Embryonic facial prominence (tissue), 1 donor: ENCODE results near the gene SPAG6.
A peak's percentile ranks its signal among the peaks of the same experiment; 100 is the strongest.
"Not testable (repeated sequence)": the region's sequence is repeated elsewhere in the genome, so short reads cannot be mapped to it uniquely, and the experiment has no call there.

Experiments
- DNase-seq: peaks from one replicate; pipeline ENCODE4 v3.0.0-alpha.2; 2016; ENCODE audit errors: extremely low spot score

SPAG6 gene

GRCh38 chr10:22345301-22346095 lies at the start of gene SPAG6:
Gene SPAG6, plus strand, starts transcription at chr10:22345496. Its CDS starts 116 bp downstream, at chr10:22345612.
- DNase-seq, result no peak

DNA sequence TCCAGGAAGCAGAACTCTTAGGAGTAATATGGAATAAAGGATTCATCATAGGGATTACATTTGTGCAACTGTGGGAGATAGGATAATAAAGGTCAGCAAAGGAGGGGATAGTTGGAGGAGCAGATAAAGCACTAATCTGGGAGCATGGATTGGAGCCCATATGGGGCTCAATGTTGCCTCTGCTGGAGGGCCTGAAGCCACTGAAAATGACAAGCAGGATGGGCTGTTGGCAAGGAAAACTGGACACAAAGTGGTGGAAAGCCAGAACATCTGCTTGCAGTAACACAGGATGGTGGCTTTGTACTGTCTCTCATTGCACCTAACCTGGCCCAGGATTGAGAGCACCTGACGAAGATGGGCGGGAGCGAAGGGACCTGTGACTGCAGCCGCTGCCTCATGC lies 44.1 kb upstream of the SPAG6 start:
- DNase-seq, result no peak

- no peak for DNase-seq
Observed at GRCh38 chr10:22303461-22303860, 41.8 kb upstream of the SPAG6 start.

DNA sequence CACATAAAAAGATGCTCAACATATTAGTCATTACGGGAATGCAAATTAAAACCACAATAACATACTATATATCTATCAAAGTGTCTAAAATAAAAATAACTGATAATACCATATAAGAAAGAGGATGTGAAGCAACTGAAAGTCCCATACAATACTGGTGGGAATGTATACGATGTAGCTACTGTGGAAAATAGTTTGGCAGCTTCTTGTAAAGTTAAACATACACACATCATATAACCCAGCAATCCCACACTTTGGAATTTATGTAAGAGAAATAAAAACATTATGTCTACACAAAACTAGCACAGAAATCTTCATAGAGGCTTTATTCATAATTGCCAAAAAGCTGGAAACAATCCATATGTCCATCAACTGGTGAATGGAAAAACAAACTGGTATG lies 39.6 kb upstream of the SPAG6 start:
- no peak for DNase-seq

GRCh38 chr10:22308390-22308789 lies 36.9 kb upstream of the SPAG6 start:
- no peak for DNase-seq

DNA sequence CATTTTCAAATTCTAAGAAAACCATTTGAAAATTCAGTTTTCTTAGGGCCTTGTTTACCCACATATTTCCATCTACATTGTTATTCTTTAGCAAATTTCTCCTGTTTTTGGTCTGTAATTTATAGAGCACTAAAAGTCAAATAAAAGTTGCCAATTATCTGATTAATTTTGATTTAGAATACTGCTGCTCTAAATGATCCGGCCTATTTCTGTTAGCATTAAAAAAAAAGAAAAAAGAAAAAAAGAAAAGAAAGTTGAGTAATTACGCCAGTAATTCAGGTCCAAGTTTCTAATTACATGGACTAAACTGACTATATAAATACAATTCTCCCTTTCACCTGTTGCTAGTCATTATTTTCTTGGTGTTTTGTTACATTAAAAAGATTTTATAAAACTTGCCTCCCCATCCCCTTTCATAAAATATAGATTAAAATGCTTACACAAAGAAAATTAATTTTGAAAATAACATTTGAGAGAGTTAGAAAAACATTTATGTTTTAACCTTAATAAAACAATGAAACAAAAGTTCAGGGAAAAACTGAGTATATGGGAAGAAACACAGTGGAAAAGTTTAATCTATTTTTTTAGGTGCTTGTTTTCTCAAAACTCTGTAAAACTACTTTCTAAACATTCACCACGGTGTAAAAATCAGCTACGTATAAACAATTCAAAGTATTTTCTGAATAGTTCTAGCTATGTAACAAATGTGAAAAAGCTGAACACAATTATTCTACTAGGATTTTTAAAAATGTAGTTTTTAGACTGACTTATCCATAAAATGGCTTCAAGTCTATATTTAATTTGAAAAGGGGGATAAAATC lies 35.9 kb upstream of the SPAG6 start:
- no peak for DNase-seq

GRCh38 chr10:22310012-22310411 lies 35.3 kb upstream of the SPAG6 start:
- not testable (repeated sequence) for DNase-seq

DNA sequence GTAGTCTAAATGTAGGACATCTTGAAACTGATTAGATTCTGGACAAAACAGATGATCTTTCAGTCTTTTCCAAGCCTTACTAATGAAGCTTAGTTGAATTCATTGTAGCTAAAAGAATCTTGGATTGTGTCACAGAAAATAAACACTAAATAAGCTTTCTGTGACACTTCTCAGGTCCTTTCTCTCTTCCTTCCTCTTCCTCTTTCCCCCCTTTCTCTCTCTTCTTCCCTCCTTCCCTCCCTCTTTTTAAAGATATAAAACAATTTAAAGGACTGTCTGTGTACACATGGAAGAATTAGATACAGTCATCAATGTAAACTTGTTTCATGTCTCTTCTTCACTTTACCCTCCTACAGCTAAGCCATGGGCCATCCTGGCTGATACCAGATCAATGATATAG lies 34.4 kb upstream of the SPAG6 start:
- DNase-seq, result no peak

DNA sequence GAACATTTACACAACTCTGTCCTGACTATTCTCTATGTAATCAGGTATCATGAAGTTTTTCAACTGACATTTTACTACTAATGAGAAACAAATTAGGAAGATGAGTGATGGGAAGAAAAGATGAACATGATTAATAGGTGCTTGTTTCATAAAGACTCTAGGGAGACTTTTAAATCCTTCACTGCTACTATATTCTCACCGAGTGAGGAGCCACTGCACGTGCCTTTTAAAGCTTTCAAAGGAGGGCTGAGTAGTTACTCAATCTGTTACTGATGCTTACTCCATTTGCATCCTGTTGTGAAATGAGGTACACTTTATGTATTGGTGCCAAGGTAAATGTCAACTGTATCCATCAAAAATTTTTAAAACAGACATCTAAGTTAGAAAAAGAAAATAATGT lies 30.4 kb upstream of the SPAG6 start:
- DNase-seq, result no peak

DNA sequence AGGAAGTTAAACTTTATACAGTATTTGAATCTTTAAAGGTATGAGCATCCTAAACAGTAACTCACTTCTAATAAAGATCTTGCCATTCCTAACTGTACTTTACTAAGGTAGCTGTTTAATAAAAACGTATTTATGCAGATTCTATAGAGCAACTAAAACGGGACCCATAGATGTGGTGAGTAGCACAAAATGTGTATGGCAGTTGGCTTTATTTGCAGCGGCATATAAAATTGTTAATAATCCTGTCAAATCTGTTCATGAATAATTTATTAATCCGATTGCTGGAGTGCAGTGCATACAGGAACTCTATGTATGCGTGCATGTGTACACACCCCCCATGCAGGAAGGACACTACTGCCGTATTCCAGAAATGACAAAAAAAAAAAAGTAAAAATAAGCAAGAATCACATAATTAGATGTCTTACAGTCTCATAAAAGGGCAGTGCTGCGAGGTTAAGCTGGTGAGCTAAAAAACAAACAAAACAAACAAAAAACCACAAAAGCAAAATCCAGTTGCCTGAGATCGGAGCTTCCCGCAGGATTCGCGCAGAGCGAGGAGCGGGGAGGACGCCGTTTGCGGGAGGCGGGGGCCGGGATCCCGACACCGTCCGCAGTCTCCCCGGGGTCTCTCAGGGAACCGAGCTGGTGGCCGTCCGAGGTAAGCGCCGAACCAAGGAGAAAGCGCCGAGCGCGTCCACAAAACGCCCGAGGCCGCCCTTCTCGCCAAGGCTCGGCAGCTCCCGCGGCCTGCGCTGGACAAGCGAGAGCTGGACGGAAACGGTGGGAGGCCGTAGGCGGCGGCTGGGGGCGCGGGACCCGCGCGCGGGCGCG lies 29.6 kb upstream of the SPAG6 start:
- DNase-seq, result no peak

GRCh38 chr10:22316286-22317075 lies 28.8 kb upstream of the SPAG6 start, which contains the start of gene COMMD3:
Gene COMMD3, plus strand, starts transcription at chr10:22316388. Its CDS starts 30 bp downstream, at chr10:22316418.
- DNase-seq, result peak; percentile 71

- DNase-seq, result no peak
Observed at GRCh38 chr10:22317076-22317370, 28.3 kb upstream of the SPAG6 start.

DNA sequence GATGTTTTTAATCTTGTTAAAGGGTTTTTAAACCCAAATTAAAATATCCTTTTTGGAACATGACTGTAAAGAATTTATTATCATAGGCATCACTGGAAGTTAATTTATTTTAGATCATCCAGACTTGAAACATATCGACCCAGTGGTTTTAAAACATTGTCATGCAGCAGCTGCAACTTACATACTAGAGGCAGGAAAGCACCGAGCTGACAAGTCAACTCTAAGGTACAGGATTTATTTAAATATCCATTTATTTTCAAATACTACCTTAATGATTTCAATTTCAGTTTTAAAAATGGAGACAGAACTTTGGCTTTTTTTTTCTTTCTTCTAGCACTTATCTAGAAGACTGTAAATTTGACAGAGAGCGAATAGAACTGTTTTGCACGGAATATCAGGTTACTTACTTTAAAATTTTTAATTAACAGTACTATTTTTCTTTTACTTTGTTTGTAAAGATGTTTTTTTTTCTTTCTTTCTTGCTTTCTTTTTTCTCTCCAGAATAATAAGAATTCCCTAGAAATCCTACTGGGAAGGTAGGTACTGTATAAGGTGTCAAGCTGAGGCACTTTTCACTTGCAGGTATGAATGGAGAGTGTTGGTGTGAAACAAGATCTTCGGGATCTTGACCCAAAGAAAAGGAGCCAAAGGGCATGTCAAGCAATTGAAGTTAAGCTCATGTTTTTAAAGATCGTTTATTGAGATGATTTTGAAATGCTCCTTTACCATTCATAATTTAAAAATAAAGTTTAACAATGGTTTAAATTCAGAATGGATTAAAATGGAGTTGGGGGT lies 27.3 kb upstream of the SPAG6 start:
- no peak for DNase-seq

DNA sequence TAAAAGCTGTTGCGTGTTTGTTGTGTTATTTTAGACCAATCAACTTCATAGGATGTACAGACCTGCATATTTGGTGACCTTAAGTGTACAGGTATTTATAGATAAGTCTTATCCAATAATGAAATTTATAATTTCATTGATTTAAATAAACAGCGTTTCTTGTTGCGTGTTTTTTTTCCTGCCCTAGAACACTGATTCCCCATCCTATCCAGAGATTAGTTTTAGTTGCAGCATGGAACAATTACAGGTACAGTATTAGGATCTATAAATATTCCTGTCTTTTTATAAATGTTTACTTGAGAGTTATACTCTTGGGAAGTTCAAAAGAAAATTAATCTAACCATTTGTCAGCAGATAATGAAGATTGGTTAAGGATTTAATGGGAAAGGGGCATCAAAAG lies 26.5 kb upstream of the SPAG6 start:
- no peak for DNase-seq

DNA sequence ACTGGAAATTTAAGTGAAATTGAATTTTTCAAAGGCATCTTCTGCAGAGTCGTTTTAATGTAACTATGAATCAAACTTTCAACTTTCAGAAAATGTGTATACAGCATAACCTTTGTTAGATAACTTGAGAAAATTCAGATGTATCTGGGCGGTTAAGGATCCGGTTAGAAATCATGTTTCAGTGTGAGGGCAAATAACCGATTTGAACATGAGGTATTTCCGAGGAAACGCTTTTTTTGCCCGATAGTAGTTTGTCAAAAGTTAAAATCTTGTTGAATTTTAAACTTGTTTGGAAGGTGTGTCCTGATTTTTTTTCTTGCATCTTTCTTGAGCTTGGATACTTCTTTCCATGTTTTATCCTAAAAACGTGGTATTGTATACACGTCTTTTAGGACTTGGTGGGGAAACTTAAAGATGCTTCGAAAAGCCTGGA lies 25.7 kb upstream of the SPAG6 start:
- DNase-seq, result no peak

GRCh38 chr10:22319980-22320558 lies 25.2 kb upstream of the SPAG6 start:
- no peak for DNase-seq

- DNase-seq, result peak; percentile 87
Observed at GRCh38 chr10:22320591-22321155, 24.6 kb upstream of the SPAG6 start, which contains the start of gene BMI1. Gene BMI1, plus strand, starts transcription at chr10:22321099. Its CDS starts 5,351 bp downstream, at chr10:22326450.

DNA sequence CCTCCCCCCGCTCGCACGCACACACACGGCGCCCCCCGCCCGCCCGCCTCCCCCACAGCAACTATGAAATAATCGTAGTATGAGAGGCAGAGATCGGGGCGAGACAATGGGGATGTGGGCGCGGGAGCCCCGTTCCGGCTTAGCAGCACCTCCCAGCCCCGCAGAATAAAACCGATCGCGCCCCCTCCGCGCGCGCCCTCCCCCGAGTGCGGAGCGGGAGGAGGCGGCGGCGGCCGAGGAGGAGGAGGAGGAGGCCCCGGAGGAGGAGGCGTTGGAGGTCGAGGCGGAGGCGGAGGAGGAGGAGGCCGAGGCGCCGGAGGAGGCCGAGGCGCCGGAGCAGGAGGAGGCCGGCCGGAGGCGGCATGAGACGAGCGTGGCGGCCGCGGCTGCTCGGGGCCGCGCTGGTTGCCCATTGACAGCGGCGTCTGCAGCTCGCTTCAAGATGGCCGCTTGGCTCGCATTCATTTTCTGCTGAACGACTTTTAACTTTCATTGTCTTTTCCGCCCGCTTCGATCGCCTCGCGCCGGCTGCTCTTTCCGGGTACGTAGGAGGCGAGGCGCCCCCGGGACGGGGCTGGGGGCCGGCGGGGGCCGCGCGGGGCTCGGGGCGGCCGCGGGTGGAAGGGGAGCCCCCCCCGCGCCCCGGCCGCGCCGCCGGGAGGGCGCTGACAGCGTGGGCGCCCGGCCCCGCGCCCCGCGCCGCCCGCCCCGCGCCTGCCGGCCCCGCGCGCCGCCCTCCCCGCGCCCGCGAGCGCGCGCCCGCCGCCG lies 24.0 kb upstream of the SPAG6 start:
- DNase-seq, result no peak
